GM19395 (cell line): ENCODE measurements around the gene ARHGAP42.

Experiments
- ATAC-seq: cut with Tn5 transposase; IDR thresholded peaks from one replicate; pipeline ENCODE4 v1.9.1; 2021; ENCODE audit warnings: mild to moderate bottlenecking, moderate library complexity; ENCODE audit not compliant: unreplicated experiment

Gene ARHGAP42

GRCh38 chr11:100753571-100753970 lies 66.5 kb downstream of the ARHGAP42 start:
- ATAC-seq, result no peak

GRCh38 chr11:100756559-100756958 lies 69.5 kb downstream of the ARHGAP42 start:
- ATAC-seq, result no peak

GRCh38 chr11:100757646-100758045 lies 70.6 kb downstream of the ARHGAP42 start:
- no peak for ATAC-seq

- ATAC-seq, result no peak
These were observed 72.0 kb downstream of the ARHGAP42 start for GRCh38 chr11:100759106-100759505.

- no peak for ATAC-seq
These were observed 72.8 kb downstream of the ARHGAP42 start for GRCh38 chr11:100759856-100760255.

GRCh38 chr11:100760744-100761143 lies 73.7 kb downstream of the ARHGAP42 start:
- no peak for ATAC-seq

GRCh38 chr11:100761841-100762240 lies 74.8 kb downstream of the ARHGAP42 start:
- ATAC-seq, result no peak

- ATAC-seq, result no peak
These were observed 79.7 kb downstream of the ARHGAP42 start for GRCh38 chr11:100766764-100767163.

GRCh38 chr11:100769165-100769564 lies 82.1 kb downstream of the ARHGAP42 start:
- ATAC-seq, result no peak

- ATAC-seq, result no peak
These were observed 82.5 kb downstream of the ARHGAP42 start for GRCh38 chr11:100769617-100770016.

GRCh38 chr11:100774132-100774531 lies 87.0 kb downstream of the ARHGAP42 start:
- no peak for ATAC-seq

- ATAC-seq, result no peak
These were observed 87.8 kb downstream of the ARHGAP42 start for GRCh38 chr11:100774859-100775258.

GRCh38 chr11:100776212-100776896 lies 89.3 kb downstream of the ARHGAP42 start:
- ATAC-seq, result no peak

- ATAC-seq, result no peak
These were observed 90.0 kb downstream of the ARHGAP42 start for GRCh38 chr11:100777103-100777502.

- no peak for ATAC-seq
These were observed 90.6 kb downstream of the ARHGAP42 start for GRCh38 chr11:100777736-100778135.

- ATAC-seq, result no peak
These were observed 91.2 kb downstream of the ARHGAP42 start for GRCh38 chr11:100778166-100778785.

- no peak for ATAC-seq
These were observed 93.4 kb downstream of the ARHGAP42 start for GRCh38 chr11:100780470-100780869.

- no peak for ATAC-seq
These were observed 98.3 kb downstream of the ARHGAP42 start for GRCh38 chr11:100785148-100785983.

GRCh38 chr11:100788561-100789295 lies 101.6 kb downstream of the ARHGAP42 start:
- no peak for ATAC-seq

- no peak for ATAC-seq
These were observed 102.4 kb downstream of the ARHGAP42 start for GRCh38 chr11:100789500-100789899.

- ATAC-seq, result no peak
These were observed 103.0 kb downstream of the ARHGAP42 start for GRCh38 chr11:100790073-100790472.
